GM18508 (cell line): Measurements from ENCODE around the gene MED27.
"Not testable (repeated sequence)": the region's sequence is repeated elsewhere in the genome, so short reads cannot be mapped to it uniquely, and the experiment has no call there.

Source experiments
- ATAC-seq: cut with Tn5 transposase; IDR thresholded peaks from one replicate; pipeline ENCODE4 v1.9.1; 2021; ENCODE audit warnings: moderate number of reproducible peaks; ENCODE audit not compliant: insufficient read depth, unreplicated experiment

The MED27 gene

GRCh38 chr9:132020820-132021510, 58.7 kb downstream of the MED27 start:
- no peak for ATAC-seq

DNA sequence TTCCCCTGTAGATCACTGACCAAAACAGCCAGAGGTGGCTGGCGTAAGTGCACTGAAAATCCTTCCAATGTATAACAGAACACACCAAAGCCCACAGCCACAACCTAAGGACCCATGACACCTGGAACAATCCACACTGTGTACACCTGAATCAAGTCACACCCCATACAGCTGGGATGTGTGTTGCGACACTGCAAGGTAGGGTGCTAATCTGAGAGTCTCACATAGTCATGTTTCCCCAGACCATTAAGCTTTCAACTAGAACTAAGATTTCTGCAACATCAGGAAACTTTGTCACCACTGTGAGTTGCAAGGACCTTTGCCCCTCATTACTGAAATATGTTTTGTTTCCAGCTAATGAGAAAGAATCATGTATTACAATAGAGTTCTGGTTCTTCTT, 59.4 kb downstream of the MED27 start:
- no peak for ATAC-seq

DNA sequence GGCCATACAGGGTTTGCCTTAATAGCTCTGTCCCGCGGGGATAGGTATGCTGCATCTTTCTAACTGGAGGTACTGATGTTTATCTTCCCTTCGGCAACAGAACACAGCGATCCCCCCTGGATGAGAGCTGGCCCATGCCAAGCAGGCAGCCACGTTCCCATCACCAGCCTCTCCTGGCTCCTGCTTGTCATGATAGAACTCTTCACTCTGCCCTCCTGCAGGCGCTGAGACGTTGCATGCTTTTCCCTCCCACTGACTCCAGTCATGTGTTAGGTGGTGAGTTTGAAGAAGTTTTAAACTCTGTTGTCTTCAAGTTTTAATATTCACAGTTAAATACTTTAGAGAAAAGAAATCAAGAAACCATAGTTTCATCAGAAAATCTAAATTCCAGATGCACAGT, 60.0 kb downstream of the MED27 start:
- no peak for ATAC-seq

DNA sequence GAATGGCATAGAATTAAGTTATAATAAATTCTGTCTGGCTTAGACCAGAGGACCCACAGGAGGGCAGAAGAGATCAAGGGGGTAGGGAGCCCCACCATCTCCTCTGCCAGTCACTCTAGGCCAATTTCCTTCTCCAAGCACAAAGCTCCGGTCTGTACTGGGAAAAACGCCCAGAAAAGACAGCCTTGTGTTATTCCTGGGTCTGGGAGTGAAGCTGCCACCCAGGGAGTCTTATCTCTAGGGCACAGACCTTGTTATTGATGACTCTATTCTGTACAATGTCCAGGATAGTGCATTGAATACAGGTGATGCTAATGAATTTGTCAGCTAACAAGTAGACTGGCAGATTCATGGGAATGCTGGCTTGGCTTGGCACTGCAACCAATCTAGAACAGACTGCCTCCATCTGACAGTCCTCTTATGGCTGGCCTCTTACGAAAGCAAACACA, 60.7 kb downstream of the MED27 start:
- no peak for ATAC-seq

- no peak for ATAC-seq
Measured at GRCh38 chr9:132016456-132016855, 63.2 kb downstream of the MED27 start.

GRCh38 chr9:132015866-132016265, 63.8 kb downstream of the MED27 start:
- ATAC-seq: no peak

DNA sequence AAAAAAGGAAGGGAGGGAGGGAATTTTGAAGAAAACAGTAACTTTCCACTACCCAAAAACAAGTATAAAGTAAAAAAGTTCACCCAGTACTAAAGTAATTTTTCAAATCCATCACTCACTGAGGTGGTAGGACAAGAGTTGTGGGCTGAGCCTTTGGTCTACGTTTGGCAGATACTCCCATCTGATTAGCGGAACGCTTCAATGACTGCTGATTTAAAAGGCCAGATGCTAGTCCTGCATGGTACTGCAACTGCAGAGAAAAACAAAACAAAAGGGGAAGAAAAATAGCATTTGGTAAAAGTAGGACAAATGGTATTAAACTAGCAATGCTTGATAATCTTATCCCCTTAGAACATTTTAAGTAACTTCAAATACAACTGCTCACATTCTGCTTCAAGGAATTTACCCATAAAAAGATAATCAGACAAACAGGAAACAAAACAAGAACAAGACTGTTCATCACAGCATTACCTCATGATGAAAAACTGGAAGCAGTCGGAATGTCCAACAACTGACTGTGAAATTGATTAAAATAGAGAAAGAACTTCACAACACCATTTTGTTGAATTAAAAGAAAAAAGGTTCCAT, 65.4 kb downstream of the MED27 start:
- ATAC-seq: no peak

DNA sequence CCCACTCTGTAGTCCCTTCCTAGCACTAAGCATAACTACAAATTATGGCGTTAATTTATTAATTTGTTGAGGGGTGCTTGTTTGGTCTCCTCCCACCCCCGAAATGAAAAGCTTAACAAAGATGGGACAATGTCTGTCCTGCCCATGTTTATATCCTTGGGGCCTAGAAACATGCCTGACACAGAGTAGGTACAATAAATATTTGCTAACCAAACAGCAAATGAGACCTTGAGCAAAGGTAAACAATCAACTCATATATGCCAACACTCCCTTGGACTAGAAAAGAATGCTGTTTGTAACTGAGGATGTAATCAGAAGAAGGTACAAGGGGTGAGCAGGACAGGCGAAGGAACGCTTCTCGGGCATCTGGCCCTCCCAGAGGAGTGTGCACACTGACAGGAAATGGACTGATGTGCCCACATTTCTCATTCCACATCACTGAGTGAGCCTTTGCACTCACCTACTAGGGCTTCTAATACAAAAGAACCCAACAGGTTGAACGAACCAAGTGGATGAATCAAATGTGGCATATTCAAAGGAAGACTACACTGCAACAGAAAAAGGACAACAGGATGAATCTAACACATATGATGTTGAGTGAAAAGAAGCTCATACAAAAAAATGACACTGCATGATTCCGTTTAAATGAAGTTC, 66.8 kb downstream of the MED27 start:
- no peak for ATAC-seq

- ATAC-seq: no peak
Measured at GRCh38 chr9:132011896-132012295, 67.8 kb downstream of the MED27 start.

GRCh38 chr9:132011309-132011708, 68.4 kb downstream of the MED27 start:
- ATAC-seq: no peak

- not testable (repeated sequence) for ATAC-seq
Measured at GRCh38 chr9:132010201-132010600, 69.5 kb downstream of the MED27 start.

- ATAC-seq: no peak
Measured at GRCh38 chr9:132008855-132009812, 70.5 kb downstream of the MED27 start.

GRCh38 chr9:132008184-132008803, 71.4 kb downstream of the MED27 start:
- no peak for ATAC-seq

DNA sequence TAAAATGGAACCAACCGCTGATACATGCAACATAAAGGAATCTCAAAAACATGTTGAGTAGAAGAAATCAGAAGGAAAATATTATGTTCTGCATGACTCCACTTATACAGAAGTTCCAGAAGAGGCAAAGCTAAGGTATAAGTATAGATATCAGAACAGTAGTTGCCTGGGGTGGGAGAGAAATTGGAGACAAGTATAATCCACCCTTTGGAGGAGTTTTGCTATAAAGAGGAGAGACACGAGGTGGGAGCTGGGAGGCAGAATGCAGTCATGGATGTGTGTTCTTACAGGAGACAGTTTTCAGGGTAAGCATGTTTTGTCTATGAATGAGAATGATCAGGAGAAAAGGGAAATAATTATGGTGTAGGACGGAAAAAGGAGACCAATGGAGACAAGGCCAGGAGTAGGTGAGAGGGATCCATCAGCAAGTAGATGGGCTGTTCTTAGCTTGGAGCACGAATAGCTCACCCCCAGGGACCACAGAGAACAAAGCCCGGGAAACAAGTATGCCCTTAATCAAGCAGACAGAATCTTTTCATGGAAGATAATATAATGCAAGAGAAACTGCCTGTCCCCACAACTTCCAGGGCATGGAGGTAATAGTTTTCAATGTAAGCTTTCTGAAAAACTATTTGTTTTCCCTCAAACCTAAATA, 72.2 kb downstream of the MED27 start:
- no peak for ATAC-seq

DNA sequence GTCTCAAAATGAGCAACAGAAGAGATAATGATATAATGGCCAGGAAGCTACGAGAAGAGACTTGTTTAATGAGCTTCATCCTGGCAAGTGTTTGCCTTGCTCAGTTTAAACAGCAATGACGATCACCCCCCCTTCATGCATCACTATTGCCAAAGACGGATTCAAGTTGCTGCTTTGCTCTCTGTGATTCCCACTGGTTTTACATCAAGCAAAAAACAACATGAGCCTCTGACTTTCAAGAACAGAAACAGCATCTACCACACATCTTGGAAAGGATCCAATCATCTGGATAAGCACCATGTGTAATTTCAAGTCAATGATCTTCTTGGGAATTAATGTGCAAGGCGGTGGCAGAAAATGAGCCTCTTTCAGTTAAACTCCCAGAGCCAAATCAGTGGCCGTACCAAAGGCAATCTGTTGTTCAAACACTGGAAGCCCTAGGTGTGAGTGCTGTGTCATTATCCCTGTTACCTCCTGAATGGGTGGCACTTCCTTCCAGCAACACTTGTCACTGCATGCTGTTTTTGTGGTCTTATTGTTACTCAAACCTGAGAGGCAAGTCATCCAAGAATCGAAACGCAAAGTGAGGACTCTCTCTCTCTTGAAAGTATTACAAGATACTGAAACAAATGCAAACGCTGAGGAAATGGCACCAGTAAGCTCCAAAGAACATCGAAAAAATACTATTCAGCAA, 72.8 kb downstream of the MED27 start:
- ATAC-seq: no peak

DNA sequence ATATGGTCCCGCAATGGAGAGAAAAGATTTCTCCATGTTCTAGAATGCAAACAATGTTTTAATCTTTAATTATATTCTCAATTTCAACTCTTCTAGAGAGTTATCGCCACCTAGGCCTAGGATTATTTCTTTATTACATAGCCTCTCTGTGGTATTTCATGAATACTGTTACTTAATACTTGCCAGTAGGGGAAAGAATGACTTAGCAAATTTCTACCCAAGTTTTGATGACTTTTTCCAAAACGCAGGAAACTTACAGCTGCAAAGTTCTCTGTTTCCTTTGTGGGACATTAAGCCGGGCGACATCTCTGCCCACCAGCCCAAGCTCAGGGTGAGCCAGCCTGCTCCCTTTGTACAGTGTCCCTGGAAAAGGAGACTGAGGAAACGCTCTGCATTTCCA, 73.8 kb downstream of the MED27 start:
- ATAC-seq: no peak

- no peak for ATAC-seq
Measured at GRCh38 chr9:132004323-132004722, 75.3 kb downstream of the MED27 start.

- no peak for ATAC-seq
Measured at GRCh38 chr9:132003896-132004295, 75.8 kb downstream of the MED27 start.

- ATAC-seq: no peak
Measured at GRCh38 chr9:132003319-132003704, 76.4 kb downstream of the MED27 start.
